Measurements from ENCODE around the gene FERMT1. TPM values are rescaled to one million over a fixed set of nuclear protein-coding genes. Genes with fewer than 3 reads are reported as not detected.

The FERMT1 gene
- polyA plus RNA-seq, 1 donor (not counting 4 experiments of a cell fraction or from before 2014, with no cell fraction given), result 134 TPM

DNA sequence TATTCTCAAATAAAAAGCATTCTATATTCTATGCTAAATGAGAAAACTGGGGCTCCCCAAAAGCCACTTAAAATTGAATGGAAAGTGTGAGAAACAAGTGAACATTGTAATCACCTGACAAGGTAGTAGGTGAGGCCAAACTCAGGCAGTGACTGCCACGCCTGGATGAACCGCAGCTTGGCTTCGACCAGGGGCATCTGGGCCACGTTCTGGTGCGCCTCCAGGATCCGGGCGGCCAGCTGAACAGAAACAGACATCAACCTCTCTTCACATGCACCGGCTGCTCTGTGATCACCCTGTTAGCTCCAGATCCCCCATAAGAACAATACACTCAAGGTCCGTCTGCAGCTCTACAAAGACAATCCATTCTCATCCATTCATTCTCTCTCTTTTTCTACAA lies 38.9 kb downstream of the FERMT1 start:
- Histone ChIP-seq H3K36me3 (ENCODE audit: control insufficient read depth in 2 of 2, extremely low read depth in 1 of 2, insufficient read depth in 2 of 2, low read length in 2 of 2) (peaks cover 41 to 48% of the 10 kb centered on the region in 2 experiments), H3K4me2 (ENCODE audit: control insufficient read depth, extremely low read depth, insufficient read depth, low read depth, low read length) (no peak overlapping the region)

DNA sequence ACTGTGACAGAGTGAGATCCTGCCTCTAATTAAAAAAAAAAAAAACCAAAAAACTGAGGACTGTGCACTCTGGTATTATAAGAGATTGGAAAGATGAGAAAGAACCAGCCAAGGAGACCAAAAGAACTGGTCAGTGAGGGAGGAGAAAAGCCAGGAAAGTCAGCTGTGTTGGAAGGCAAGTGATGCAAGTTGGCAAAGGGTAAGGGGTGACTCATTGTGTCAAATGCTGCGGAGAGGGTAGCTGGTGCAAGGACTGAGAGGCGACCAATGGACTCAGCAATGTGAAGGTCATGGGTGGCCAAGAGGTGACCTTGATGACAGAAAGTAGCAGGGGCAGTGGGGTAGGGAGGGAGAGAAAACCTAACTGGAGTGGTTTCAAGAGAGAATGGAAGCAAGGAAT lies 41.6 kb downstream of the FERMT1 start:
- H3K79me2 ChIP-seq (ENCODE audit: control insufficient read depth, insufficient read depth, low read length), result no peaks in the 10 kb centered on the region
- no peak overlapping the region for H2AFZ ChIP-seq (ENCODE audit: control insufficient read depth, low read length)
- no peaks in the 10 kb centered on the region for H3K4me1 ChIP-seq (ENCODE audit: control insufficient read depth, extremely low read depth, insufficient read depth, low read length)
- H3K9me1 ChIP-seq (ENCODE audit: control insufficient read depth, extremely low read depth, insufficient read depth, low read length), result no peaks in the 10 kb centered on the region
- TF ChIP-seq, protein P1, sequence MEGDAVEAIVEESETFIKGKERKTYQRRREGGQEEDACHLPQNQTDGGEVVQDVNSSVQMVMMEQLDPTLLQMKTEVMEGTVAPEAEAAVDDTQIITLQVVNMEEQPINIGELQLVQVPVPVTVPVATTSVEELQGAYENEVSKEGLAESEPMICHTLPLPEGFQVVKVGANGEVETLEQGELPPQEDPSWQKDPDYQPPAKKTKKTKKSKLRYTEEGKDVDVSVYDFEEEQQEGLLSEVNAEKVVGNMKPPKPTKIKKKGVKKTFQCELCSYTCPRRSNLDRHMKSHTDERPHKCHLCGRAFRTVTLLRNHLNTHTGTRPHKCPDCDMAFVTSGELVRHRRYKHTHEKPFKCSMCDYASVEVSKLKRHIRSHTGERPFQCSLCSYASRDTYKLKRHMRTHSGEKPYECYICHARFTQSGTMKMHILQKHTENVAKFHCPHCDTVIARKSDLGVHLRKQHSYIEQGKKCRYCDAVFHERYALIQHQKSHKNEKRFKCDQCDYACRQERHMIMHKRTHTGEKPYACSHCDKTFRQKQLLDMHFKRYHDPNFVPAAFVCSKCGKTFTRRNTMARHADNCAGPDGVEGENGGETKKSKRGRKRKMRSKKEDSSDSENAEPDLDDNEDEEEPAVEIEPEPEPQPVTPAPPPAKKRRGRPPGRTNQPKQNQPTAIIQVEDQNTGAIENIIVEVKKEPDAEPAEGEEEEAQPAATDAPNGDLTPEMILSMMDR (optimal IDR thresholded peaks at IDR 0.05 in 1 of 3, IDR thresholded peaks at IDR 0.05 in 1 of 3, conservative IDR thresholded peaks at IDR 0.05 in 1 of 3; ENCODE audit: extremely low read depth in 1 of 3, insufficient read depth in 2 of 3, low read length in 3 of 3), result no peak
- no peak for TF ChIP-seq EZH2 (IDR thresholded peaks at IDR 0.05; ENCODE audit: low read length)
- dilution Hi-C loops (cut with MboI; ENCODE audit: extremely low pct_ligation_motif_present, low sequenced_read_pairs), result no loop called here
- H3K4me2 ChIP-seq (ENCODE audit: control insufficient read depth, extremely low read depth, insufficient read depth, low read depth, low read length), result no peak overlapping the region
- no peaks in the 10 kb centered on the region for H3K27me3 ChIP-seq (ENCODE audit: control insufficient read depth, extremely low read depth, insufficient read depth, low read length)
- H3K36me3 ChIP-seq (ENCODE audit: control insufficient read depth in 2 of 2, extremely low read depth in 1 of 2, insufficient read depth in 2 of 2, low read length in 2 of 2), result peaks cover 49 to 63% of the 10 kb centered on the region in 2 experiments
- H4K20me1 ChIP-seq (ENCODE audit: control insufficient read depth, extremely low read depth, insufficient read depth, low read length), result peaks cover 4% of the 10 kb centered on the region
- H3K9me3 ChIP-seq (ENCODE audit: control insufficient read depth, low read depth, low read length), result no peaks in the 10 kb centered on the region
- no peak for FAIRE-seq
- no peak overlapping the region for H3K4me3 ChIP-seq (ENCODE audit: control insufficient read depth in 2 of 3, extremely low read depth in 1 of 3, insufficient read depth in 2 of 3, low read depth in 1 of 3, low read length in 3 of 3)
- no peak overlapping the region for H3K9ac ChIP-seq (ENCODE audit: control insufficient read depth, extremely low read depth, insufficient read depth, low read length)
- no peak for DNase-seq (ENCODE audit: low read depth, low spot score)
- H3K27ac ChIP-seq (ENCODE audit: control insufficient read depth, insufficient read depth, low read length), result no peak overlapping the region

More for the DNA sequence above, 38.9 kb downstream of the FERMT1 start:
- H3K9me3 ChIP-seq (ENCODE audit: control insufficient read depth, low read depth, low read length), result no peaks in the 10 kb centered on the region
- H4K20me1 ChIP-seq (ENCODE audit: control insufficient read depth, extremely low read depth, insufficient read depth, low read length), result no peaks in the 10 kb centered on the region
- no peak for TF ChIP-seq EZH2 (IDR thresholded peaks at IDR 0.05; ENCODE audit: low read length)
- TF ChIP-seq, protein P1 (optimal IDR thresholded peaks at IDR 0.05 in 1 of 3, IDR thresholded peaks at IDR 0.05 in 1 of 3, conservative IDR thresholded peaks at IDR 0.05 in 1 of 3; ENCODE audit: extremely low read depth in 1 of 3, insufficient read depth in 2 of 3, low read length in 3 of 3), result no peak
- H3K27ac ChIP-seq (ENCODE audit: control insufficient read depth, insufficient read depth, low read length), result no peak overlapping the region
- no peaks in the 10 kb centered on the region for H3K79me2 ChIP-seq (ENCODE audit: control insufficient read depth, insufficient read depth, low read length)
- no peak overlapping the region for H3K4me3 ChIP-seq (ENCODE audit: control insufficient read depth in 2 of 3, extremely low read depth in 1 of 3, insufficient read depth in 2 of 3, low read depth in 1 of 3, low read length in 3 of 3)
- dilution Hi-C loops (cut with MboI; ENCODE audit: extremely low pct_ligation_motif_present, low sequenced_read_pairs), result no loop called here
- FAIRE-seq (no peak), DNase-seq (ENCODE audit: low read depth, low spot score) (no peak)
- no peaks in the 10 kb centered on the region for H3K9me1 ChIP-seq (ENCODE audit: control insufficient read depth, extremely low read depth, insufficient read depth, low read length)
- no peaks in the 10 kb centered on the region for H3K27me3 ChIP-seq (ENCODE audit: control insufficient read depth, extremely low read depth, insufficient read depth, low read length)
- H2AFZ ChIP-seq (ENCODE audit: control insufficient read depth, low read length), result no peak overlapping the region
- peaks cover 15% of the 10 kb centered on the region for H3K4me1 ChIP-seq (ENCODE audit: control insufficient read depth, extremely low read depth, insufficient read depth, low read length)
- no peak overlapping the region for H3K9ac ChIP-seq (ENCODE audit: control insufficient read depth, extremely low read depth, insufficient read depth, low read length)

Measured in keratinocyte (primary cell).